ENCODE data around the gene LGALS12.
A peak's percentile ranks its signal among the peaks of the same experiment; 100 is the strongest.

DNA sequence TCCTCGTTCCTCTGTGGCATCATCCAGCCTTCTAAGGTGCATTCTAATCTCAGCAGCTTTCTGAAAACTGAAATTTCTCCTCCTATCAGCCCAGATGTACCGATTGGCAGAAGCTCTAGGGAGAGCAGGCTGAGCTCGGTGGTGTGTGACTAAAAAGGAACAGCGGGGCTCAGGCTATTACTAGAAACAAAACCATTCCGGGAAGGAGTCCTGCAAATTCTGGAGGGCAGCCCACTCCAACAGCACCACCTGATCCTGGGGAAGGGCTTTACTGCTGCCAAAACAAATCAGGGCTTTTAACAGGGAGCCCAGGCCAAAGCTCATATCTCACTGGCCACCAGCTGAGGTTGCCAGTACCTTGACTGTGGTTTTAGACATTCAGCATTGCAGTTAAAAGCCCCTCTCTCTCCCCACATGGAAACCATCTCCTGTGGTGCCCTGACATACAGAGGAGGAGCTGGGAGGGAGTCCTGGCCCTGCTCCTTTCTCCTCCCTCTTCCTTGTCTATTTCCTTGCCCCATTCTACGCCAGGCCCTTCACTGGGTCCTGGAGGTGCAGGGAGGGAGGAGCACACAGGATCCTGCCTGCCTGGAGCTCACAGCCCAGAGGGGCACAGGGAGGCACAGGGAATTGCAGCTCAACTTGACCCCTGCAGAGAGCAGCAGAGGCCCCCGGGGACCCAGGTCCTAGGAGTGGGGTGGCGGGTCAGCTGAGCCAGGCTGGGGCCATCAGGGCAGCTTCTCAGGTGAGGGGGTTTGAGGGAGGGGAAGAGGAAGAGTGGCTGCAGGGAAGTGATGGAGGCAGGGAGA is 31.6 kb downstream of the LGALS12 start:
- TF ChIP-seq, protein P1, sequence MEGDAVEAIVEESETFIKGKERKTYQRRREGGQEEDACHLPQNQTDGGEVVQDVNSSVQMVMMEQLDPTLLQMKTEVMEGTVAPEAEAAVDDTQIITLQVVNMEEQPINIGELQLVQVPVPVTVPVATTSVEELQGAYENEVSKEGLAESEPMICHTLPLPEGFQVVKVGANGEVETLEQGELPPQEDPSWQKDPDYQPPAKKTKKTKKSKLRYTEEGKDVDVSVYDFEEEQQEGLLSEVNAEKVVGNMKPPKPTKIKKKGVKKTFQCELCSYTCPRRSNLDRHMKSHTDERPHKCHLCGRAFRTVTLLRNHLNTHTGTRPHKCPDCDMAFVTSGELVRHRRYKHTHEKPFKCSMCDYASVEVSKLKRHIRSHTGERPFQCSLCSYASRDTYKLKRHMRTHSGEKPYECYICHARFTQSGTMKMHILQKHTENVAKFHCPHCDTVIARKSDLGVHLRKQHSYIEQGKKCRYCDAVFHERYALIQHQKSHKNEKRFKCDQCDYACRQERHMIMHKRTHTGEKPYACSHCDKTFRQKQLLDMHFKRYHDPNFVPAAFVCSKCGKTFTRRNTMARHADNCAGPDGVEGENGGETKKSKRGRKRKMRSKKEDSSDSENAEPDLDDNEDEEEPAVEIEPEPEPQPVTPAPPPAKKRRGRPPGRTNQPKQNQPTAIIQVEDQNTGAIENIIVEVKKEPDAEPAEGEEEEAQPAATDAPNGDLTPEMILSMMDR (IDR thresholded peaks at IDR 0.05; ENCODE audit: borderline replicate concordance, extremely low read depth, low read length, poor library complexity, severe bottlenecking): peak; percentile 37
- TF ChIP-seq EZH2 (IDR thresholded peaks at IDR 0.05; ENCODE audit: borderline replicate concordance, low read depth, low read length, severe bottlenecking): no peak

Data from DND-41 (cell line).